Duodenal mucosa (tissue), 2 donors: ENCODE results near the gene CAMK1D.
"Not testable (repeated sequence)": the region's sequence is repeated elsewhere in the genome, so short reads cannot be mapped to it uniquely, and the experiment has no call there.

Experiments used
- H3K27ac ChIP-seq: one replicate; pipeline ENCODE4 v1.7.0; 2013; ENCODE audit warnings: low read depth, low read length
- H3K27me3 ChIP-seq, 2 donors: one replicate each; pipeline ENCODE4 v1.7.0; 2013; ENCODE audit warnings: low read length in 2 of 2, control low read depth in 1 of 2; ENCODE audit not compliant: insufficient read depth in 2 of 2, control insufficient read depth in 1 of 2
- H3K36me3 ChIP-seq, 2 donors: one replicate each; pipeline ENCODE4 v1.7.0; 2013; ENCODE audit warnings: low read length in 2 of 2, control low read depth in 1 of 2; ENCODE audit not compliant: insufficient read depth in 2 of 2, control insufficient read depth in 1 of 2
- H3K4me1 ChIP-seq, 2 donors: one replicate each; pipeline ENCODE4 v1.7.0; 2013; ENCODE audit warnings: low read length in 2 of 2, control low read depth in 1 of 2; ENCODE audit not compliant: insufficient read depth in 2 of 2, control insufficient read depth in 1 of 2
- H3K4me3 ChIP-seq, 2 donors: one replicate each; pipeline ENCODE4 v1.7.0; 2013; ENCODE audit warnings: low read length in 2 of 2, low read depth in 1 of 2
- H3K9ac ChIP-seq, 2 donors: one replicate each; pipeline ENCODE4 v1.7.0; 2013; ENCODE audit warnings: low read length in 2 of 2, low read depth in 1 of 2
- H3K9me3 ChIP-seq, 2 donors: one replicate each; pipeline ENCODE4 v1.7.0; 2013; ENCODE audit warnings: low read length in 2 of 2, control low read depth in 1 of 2; ENCODE audit not compliant: control insufficient read depth in 1 of 2

The CAMK1D gene

GRCh38 chr10:12489357-12489756 lies 140.0 kb downstream of the CAMK1D start:
- Histone ChIP-seq H3K36me3 (no peaks in the 10 kb centered on the region), H3K4me3 (peak overlapping the region in 1 of 2 donors; percentile 28), H3K9ac (no peak overlapping the region), H3K27ac (no peak overlapping the region), H3K4me1 (peaks cover 16 to 26% of the 10 kb centered on the region in 2 donors), H3K27me3 (no peaks in the 10 kb centered on the region), H3K9me3 (no peaks in the 10 kb centered on the region)

GRCh38 chr10:12489806-12490205 lies 140.5 kb downstream of the CAMK1D start:
- peaks cover 17 to 22% of the 10 kb centered on the region in 2 donors for H3K4me1 ChIP-seq
- no peaks in the 10 kb centered on the region for H3K36me3 ChIP-seq
- peak overlapping the region in 1 of 2 donors; percentile 28 for H3K4me3 ChIP-seq
- H3K27ac ChIP-seq = no peak overlapping the region
- no peaks in the 10 kb centered on the region for H3K9me3 ChIP-seq
- no peaks in the 10 kb centered on the region for H3K27me3 ChIP-seq
- no peak overlapping the region for H3K9ac ChIP-seq

- H3K9ac ChIP-seq = no peak overlapping the region
- no peaks in the 10 kb centered on the region for H3K27me3 ChIP-seq
- H3K27ac ChIP-seq = no peak overlapping the region
- H3K4me3 ChIP-seq = no peak overlapping the region
- H3K36me3 ChIP-seq = no peaks in the 10 kb centered on the region
- H3K4me1 ChIP-seq = peaks cover 7 to 10% of the 10 kb centered on the region in 2 donors
- no peaks in the 10 kb centered on the region for H3K9me3 ChIP-seq
Measured at GRCh38 chr10:12490963-12491362, 141.6 kb downstream of the CAMK1D start.

- Histone ChIP-seq H3K4me3 (no peak overlapping the region), H3K36me3 (no peaks in the 10 kb centered on the region), H3K9ac (no peak overlapping the region), H3K9me3 (no peaks in the 10 kb centered on the region), H3K27me3 (no peaks in the 10 kb centered on the region), H3K4me1 (peaks cover 7 to 10% of the 10 kb centered on the region in 2 donors), H3K27ac (no peak overlapping the region)
Measured at GRCh38 chr10:12491491-12491890, 142.1 kb downstream of the CAMK1D start.

- H3K27me3 ChIP-seq = no peaks in the 10 kb centered on the region
- H3K9ac ChIP-seq = no peak overlapping the region
- peaks cover 7 to 10% of the 10 kb centered on the region in 2 donors for H3K4me1 ChIP-seq
- no peaks in the 10 kb centered on the region for H3K36me3 ChIP-seq
- no peak overlapping the region for H3K27ac ChIP-seq
- no peaks in the 10 kb centered on the region for H3K9me3 ChIP-seq
- H3K4me3 ChIP-seq = no peak overlapping the region
Measured at GRCh38 chr10:12492016-12492415, 142.7 kb downstream of the CAMK1D start.

- not testable (repeated sequence) for H3K9ac ChIP-seq, H3K27ac ChIP-seq, H3K9me3 ChIP-seq, H3K36me3 ChIP-seq, H3K27me3 ChIP-seq, H3K4me3 ChIP-seq
- H3K4me1 ChIP-seq = peaks cover 33 to 37% of the 10 kb centered on the region in 2 donors
Measured at GRCh38 chr10:12497046-12497445, 147.7 kb downstream of the CAMK1D start.

GRCh38 chr10:12499076-12499986 lies 150.0 kb downstream of the CAMK1D start:
- Histone ChIP-seq H3K4me1 (peaks cover 37 to 39% of the 10 kb centered on the region in 2 donors), H3K27ac (no peak overlapping the region), H3K9me3 (no peaks in the 10 kb centered on the region), H3K36me3 (no peaks in the 10 kb centered on the region), H3K4me3 (no peak overlapping the region), H3K27me3 (no peaks in the 10 kb centered on the region), H3K9ac (no peak overlapping the region)

GRCh38 chr10:12500381-12501303 lies 151.3 kb downstream of the CAMK1D start:
- H3K9me3 ChIP-seq = no peaks in the 10 kb centered on the region
- H3K9ac ChIP-seq = peak overlapping the region in 1 of 2 donors; percentile 10
- H3K4me1 ChIP-seq = peaks cover 36 to 37% of the 10 kb centered on the region in 2 donors
- no peak overlapping the region for H3K27ac ChIP-seq
- H3K36me3 ChIP-seq = no peaks in the 10 kb centered on the region
- peak overlapping the region; percentile 33 to 40 for H3K4me3 ChIP-seq
- no peaks in the 10 kb centered on the region for H3K27me3 ChIP-seq

- peaks cover 36 to 37% of the 10 kb centered on the region in 2 donors for H3K4me1 ChIP-seq
- H3K36me3 ChIP-seq = no peaks in the 10 kb centered on the region
- peak overlapping the region; percentile 4 to 40 for H3K4me3 ChIP-seq
- H3K9ac ChIP-seq = no peak overlapping the region
- no peak overlapping the region for H3K27ac ChIP-seq
- H3K9me3 ChIP-seq = no peaks in the 10 kb centered on the region
- H3K27me3 ChIP-seq = no peaks in the 10 kb centered on the region
Measured at GRCh38 chr10:12501324-12501723, 152.0 kb downstream of the CAMK1D start.
